ENCODE data around the gene FCSK. TPM values are rescaled to one million over a fixed set of nuclear protein-coding genes. Genes with fewer than 3 reads are reported as not detected.

The FCSK gene
- total RNA-seq, 1 donor from 2014 or later, result 21.8 TPM

DNA sequence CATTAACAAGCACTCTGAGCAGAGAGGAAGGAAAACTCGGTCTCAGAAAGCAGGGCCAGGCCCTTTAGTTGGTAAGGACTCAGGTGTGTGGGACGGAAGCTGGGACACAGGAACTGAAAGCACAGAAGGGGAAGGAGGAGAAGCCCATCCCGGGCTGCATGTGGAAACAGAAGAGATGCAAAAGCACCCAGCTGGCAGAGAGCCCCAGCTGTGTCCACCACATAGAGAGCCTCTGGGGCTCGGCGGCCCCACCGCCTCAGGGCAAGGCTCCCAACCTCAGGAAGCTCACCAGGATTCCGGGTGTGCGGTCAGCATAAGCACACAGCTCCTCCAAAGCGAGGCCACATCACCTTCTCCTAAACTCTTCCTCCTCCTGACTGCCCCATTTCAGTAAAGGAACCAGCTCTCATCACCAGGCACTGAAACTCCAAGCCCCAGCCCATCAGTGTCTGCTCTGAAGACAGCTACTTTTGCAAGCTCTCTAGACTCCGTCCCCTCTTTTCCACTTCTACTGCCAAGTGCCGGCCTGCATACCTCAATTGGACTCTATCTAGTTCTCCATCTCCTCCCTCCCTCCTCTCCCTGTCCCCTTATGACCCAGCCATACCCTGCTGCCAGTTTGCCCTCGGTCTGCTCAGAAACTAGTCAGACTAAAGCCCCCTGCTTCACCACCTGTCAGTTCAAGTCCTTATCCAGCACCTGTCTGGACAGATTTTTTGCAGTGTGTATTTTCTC is 21.5 kb upstream of the FCSK start:
- DNase-seq (ENCODE audit: low read depth), result no peak
- TF ChIP-seq, protein P1, sequence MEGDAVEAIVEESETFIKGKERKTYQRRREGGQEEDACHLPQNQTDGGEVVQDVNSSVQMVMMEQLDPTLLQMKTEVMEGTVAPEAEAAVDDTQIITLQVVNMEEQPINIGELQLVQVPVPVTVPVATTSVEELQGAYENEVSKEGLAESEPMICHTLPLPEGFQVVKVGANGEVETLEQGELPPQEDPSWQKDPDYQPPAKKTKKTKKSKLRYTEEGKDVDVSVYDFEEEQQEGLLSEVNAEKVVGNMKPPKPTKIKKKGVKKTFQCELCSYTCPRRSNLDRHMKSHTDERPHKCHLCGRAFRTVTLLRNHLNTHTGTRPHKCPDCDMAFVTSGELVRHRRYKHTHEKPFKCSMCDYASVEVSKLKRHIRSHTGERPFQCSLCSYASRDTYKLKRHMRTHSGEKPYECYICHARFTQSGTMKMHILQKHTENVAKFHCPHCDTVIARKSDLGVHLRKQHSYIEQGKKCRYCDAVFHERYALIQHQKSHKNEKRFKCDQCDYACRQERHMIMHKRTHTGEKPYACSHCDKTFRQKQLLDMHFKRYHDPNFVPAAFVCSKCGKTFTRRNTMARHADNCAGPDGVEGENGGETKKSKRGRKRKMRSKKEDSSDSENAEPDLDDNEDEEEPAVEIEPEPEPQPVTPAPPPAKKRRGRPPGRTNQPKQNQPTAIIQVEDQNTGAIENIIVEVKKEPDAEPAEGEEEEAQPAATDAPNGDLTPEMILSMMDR (conservative IDR thresholded peaks at IDR 0.05; ENCODE audit: low read depth, low read length), result no peak

DNA sequence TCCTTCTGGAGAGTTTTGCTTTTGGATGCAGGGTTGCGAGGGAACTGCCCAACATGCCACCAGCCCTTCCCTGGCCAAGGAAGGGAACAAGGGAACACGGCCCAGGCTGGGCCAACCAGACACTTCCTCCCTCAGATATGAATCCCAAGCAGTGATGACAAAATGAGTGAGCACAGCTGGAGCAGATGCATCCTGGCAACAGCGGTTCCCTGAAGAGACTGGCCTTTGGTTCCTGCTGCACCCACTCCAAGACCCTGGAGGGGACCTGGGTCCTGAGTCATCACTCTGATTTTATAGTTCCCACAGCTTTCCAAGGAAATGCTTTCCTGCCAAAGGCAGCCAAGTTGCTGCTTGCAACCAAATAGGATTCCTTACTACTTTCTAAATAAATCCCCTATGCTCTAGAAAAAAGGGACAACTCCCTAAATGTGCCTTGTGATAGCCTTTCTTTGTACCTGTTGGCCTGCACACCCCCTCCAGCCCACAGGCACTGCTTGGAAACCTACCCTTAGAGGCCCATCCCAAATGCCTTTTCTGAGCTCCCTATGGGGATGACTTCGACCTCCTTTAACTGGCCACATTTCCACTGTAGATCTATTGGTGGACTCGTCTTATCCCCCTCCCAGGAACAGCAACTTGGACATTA is 20.8 kb upstream of the FCSK start:
- TF ChIP-seq, protein P1 (conservative IDR thresholded peaks at IDR 0.05; ENCODE audit: low read depth, low read length), result no peak
- DNase-seq (ENCODE audit: low read depth), result no peak
- no peak overlapping the region for H3K4me3 ChIP-seq (ENCODE audit: low read depth, low read length)

More for the DNA sequence above, 21.5 kb upstream of the FCSK start:
- no peak overlapping the region for H3K4me3 ChIP-seq (ENCODE audit: low read depth, low read length)

DNA sequence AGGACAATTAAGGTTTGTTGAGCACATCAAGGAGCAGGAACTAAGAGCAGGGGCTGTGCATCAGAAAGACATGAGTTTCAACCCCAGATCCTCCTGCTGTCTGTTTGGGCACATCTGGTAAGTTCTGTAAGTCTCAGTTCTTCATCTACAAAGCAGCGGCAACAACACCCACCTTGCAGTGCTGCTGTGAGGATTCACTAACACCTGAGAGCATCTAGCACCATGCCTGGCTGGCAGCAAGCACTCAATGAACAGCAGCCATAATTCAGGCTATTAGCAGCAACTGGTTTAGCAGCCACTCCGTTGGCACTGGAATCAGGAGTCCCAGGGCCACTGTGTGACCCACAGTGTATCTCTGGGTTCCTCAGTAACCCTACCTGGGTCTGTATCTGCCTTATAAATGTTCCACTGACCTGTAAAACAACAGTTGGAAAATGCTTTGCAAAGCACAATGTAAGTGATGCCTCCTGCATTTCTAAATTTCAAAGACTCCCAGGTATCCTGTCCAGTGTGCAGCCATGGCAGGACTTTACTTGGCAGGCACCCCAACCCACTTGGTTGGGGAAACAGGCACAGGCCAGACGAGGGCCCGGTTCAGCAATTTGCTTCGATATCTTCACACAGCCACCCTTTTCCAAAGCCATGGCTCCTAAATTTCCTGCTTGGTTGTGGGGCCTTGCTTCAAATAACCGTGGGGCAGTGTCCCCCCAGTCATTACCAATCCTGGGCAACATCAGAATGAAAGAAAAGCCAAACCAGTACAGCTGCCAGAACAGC is 19.7 kb upstream of the FCSK start:
- no peak for DNase-seq (ENCODE audit: low read depth)
- TF ChIP-seq, protein P1 (conservative IDR thresholded peaks at IDR 0.05; ENCODE audit: low read depth, low read length), result no peak
- H3K4me3 ChIP-seq (ENCODE audit: low read depth, low read length), result no peak overlapping the region

DNA sequence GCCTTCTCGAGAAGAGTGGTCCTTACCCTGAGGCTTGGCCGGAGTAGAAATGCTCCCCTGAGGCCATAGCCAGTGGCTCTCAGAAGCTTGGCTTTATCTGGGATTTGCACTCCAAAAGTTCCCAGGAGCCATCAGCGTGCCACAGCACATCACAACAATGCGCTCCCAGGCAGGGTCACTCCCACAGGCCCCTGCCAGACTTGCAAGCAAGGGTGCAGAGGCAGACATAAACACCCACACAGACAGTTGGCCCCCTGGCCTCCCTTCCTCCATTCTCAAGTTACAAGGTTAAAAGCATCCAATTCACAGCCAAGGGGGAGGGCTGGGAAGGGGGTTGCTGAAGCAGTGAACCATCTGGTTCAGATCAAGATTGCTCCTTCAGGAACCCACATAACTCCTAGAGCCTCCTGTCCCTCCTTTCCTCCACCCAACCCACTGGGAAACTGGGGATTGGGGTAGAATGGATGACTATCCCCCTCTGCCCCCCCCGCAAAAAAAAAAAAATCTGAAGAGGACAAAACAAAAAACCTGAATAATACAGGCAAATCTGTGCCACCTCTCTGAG is 17.3 kb upstream of the FCSK start:
- DNase-seq (ENCODE audit: low read depth), result no peak
- TF ChIP-seq, protein P1 (conservative IDR thresholded peaks at IDR 0.05; ENCODE audit: low read depth, low read length), result no peak
- peak overlapping the region; percentile 70 for H3K4me3 ChIP-seq (ENCODE audit: low read depth, low read length)

DNA sequence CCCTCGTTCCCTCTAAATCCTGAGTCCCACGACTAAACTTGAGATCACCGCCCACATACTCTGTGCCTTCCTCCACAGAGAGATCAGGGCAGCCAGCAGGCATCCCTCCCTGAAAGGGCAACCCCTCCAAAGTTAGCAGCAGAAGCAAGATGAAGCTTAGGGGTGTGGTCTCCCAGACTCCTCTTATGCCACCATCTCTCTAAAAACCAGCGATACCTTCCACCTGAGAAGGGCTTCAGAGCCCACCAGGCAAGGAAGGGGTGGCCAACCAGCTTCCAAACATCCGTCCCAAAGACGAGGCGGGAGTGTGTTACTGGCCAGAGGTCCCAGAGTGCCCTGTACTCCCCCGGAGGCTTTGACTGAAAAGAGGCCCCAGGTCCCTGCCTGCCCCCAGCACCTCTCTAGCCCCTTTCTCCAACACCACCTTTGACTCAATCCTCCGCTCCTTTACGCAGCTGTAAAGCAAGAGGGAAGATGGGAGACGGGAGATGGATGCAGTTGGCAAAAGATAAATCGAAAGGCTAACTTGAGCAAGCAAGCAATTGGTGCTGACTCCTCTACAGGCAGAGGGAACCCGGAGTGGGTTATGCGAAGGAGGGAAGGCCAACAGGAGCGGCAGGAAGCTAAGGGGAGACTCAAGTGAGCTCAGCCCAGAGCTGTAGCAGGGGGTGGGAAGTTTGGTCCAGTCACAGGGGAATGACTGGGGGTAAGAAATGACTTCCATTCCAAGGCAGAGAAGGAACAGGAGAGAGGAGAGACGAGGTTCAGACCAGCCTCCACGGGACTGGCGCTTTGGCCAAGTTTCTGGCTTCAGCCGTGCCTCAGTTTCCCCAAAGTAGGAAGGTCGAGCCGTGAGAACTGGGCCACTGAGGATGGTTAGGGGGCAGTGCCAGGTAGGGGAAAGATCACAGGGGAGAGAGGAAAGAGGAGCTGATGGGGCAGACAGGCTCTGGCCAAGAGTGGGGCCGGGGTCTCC is 16.5 kb upstream of the FCSK start:
- TF ChIP-seq, protein P1 (conservative IDR thresholded peaks at IDR 0.05; ENCODE audit: low read depth, low read length), result no peak
- H3K4me3 ChIP-seq (ENCODE audit: low read depth, low read length), result peak overlapping the region; percentile 70
- DNase-seq (ENCODE audit: low read depth), result no peak

DNA sequence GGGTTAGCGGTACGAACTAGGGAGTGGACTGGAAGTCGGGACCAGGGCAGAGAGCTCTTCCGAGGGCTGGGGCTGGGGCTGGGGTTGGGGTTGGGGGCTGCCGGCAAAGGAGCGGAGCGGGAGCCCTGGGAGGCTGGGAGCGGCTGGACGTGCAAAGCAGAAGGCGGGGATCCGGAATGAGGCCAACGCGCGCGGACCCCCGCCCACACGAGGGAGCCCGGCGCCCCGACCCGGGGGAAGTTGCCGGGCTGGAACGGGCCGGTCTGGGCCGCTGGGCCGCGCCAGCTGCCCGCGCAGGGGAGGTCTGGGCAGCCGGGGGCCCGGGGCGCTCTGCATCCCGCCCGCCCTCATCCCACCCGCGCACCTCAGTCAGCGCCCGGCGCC is 15.8 kb upstream of the FCSK start:
- DNase-seq (ENCODE audit: low read depth), result no peak
- TF ChIP-seq, protein P1 (conservative IDR thresholded peaks at IDR 0.05; ENCODE audit: low read depth, low read length), result no peak
- peak overlapping the region; percentile 70 for H3K4me3 ChIP-seq (ENCODE audit: low read depth, low read length)

Data from epithelial cell of proximal tubule (primary cell).